Mesenteric fat pad (tissue), 1 donor: ENCODE measurements around the gene ATG10. TPM values are rescaled to one million over a fixed set of nuclear protein-coding genes. Genes with fewer than 3 reads are reported as not detected.
"Not testable (repeated sequence)": the region's sequence is repeated elsewhere in the genome, so short reads cannot be mapped to it uniquely, and the experiment has no call there.

Experiments used
- DNase-seq: peaks from one replicate; pipeline ENCODE4 v3.0.0-alpha.2; 2020; ENCODE audit warnings: low spot score
- total RNA-seq: library from RNA; stranded (reverse); fragmentation: NEBNext Ultra II Directional; extraction: Animal tissue kit (Norgen Biotek cat#: 25700); gene quantifications from one replicate; pipeline ENCODE4 v1.2.1, GENCODE V29; 2021
- donor health status: DM: yes; HTN: yes; CAD: no.

ATG10 gene
- total RNA-seq, 1 donor from 2014 or later: 4.9 TPM

DNA sequence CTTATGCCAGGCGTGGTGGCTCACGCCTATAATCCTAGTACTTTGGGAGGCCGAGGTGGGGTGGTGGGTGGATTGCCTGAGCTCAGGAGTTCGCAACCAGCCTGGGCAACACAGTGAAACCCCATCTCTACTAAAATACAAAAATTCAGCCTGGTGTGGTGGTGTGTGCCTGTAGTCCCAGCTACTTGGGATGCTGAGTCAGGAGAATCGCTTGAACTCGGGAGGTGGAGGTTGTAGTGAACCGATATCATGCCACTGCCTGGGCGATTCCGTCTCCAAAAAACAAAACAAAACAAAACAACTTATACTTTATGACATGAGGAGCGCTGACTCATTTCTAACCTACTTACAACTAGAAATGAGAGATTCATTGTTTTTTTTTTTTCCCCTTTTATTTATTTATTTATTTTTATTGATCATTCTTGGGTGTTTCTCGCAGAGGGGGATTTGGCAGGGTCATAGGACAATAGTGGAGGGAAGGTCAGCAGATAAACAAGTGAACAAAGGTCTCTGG lies 10.4 kb downstream of the ATG10 start:
- DNase-seq: not testable (repeated sequence)

DNA sequence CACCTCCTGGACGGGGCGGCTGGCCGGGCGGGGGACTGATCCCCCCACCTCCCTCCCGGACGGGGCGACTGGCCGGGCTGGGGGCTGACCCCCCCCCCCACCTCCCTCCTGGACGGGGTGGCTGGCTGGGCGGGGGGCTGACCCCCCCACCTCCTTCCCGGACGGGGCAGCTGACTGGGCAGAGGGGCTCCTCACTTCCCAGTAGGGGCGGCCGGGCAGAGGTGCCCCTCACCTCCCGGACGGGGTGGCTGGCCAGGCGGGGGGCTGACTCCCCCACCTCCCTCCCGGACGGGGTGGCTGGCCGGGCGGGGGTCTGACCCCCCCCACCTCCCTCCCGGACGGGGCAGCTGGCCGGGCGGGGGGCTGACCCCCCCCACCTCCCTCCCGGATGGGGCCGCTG lies 11.3 kb downstream of the ATG10 start:
- not testable (repeated sequence) for DNase-seq

DNA sequence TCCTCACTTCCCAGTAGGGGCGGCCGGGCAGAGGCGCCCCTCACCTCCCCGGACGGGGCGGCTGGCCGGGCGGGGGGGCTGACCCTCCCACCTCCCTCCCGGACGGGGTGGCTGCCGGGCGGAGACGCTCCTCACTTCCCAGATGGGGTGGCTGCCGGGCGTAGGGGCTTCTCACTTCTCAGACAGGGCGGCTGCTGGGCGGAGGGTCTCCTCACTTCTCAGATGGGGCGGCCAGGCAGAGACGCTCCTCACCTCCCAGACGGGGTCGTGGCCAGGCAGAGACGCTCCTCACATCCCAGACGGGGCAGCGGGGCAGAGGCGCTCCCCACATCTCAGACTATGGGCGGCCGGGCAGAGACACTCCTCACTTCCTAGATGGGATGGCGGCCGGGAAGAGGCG lies 11.7 kb downstream of the ATG10 start:
- DNase-seq: not testable (repeated sequence)

DNA sequence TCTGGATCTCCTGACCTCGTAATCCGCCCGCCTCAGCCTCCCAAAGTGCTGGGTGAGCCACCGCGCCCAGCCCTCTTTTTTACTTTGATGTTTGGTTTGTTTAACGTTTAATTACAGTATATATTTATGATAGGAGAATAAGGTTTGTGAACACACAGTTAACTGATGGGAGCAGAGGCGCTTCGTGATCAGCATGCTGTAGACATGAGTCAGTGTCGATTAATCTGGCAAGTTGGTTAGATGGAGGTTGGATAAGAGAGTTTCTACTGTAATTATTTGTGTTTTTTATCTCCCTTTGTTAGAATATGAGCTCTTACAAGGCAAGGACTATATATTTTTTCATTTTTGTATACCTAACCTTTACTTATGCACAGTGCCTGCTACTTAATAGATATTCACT lies 14.3 kb downstream of the ATG10 start:
- no peak for DNase-seq

DNA sequence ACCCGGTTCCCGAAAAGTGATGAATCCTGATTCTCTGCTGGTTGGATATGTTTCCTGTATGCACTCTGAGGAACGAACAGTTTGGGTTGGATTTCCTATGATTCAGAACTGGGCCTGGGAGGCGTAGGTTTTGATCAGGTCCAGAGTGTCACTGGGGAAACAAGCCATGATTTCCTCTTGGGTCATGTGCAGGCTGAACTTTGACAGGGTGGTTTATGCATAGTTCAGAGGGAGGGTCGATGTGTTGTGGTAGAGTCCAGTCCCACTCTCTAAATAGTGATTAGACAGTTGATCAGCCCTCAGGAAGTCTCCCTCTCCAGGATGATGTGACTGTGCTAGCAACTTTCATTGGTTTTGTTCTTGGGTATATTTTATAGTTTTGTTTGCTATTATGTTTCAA lies 17.4 kb downstream of the ATG10 start:
- no peak for DNase-seq

DNA sequence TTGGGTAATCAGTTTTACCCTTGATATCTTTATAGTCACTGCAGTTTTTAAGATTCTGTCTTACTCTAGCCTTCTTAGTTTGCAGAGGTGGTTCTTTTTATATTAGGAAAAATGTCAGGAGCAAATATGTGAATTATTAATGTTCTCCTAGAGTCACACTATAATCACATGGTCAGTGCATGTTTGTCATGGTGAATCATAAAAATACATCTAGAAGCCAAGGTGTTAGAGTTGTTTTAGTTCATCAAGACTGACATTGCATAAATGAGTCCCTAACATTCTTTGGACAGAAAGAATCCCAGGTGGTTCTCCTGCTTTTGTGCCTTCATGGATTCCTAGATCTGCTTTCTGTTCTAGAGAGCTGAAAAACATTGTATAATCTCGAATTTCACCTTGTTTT lies 22.9 kb downstream of the ATG10 start:
- no peak for DNase-seq

DNA sequence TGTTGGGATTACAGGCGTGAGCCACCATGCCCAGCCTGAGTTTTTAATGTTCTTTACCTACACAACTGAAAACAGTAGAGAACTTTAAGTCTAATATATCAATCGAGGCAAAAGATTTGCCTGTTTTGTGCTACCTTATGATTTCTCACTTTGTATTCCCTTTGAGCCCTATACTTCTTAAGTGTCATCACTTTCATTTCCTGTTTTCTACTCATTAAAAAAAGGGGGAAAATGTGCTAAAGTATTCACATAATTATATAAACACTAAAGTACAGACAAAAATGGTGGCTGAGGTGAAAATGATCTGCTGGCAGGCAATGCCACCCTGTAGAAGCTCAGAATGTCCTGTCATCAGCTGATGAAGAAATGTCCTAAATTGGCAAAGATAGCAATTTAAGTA lies 23.6 kb downstream of the ATG10 start:
- no peak for DNase-seq

DNA sequence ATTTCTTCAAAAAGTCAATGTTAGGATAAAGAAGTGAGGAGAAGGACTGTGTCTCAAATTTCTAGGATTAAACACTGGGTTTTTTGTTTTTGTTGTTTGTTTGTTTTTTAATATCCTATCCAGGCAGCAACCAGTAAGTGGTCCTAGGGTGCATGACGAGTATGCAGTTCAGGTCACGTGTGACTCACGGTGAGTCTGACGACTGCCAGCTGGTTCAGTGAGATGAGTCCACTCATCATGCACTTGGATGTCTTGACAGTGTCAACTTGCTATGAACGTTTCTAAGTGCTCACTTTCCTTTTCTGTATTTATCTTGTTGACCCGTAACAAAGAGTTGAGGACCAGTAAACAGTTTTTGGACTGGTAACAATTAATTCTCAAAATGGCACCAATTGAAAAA lies 32.7 kb downstream of the ATG10 start:
- DNase-seq: no peak

DNA sequence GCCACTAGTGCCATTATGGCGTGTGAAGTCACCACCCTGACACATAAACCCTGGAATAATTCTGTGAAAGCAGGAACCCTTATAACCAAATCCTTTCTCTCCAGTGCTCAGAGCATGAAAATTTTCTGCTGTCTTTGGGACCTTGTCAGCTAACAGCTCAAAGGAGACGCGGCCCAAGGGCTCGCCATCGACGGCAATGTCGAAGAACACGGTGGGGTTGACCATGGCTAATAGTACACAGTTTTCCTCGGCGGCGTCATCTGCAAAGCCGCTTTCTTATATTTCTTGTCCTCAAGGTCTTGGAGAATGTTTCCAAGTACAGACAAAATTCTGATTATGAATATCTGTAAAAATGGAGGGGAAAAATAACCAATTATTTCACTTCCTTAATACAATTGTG lies 38.0 kb downstream of the ATG10 start:
- DNase-seq: not testable (repeated sequence)

DNA sequence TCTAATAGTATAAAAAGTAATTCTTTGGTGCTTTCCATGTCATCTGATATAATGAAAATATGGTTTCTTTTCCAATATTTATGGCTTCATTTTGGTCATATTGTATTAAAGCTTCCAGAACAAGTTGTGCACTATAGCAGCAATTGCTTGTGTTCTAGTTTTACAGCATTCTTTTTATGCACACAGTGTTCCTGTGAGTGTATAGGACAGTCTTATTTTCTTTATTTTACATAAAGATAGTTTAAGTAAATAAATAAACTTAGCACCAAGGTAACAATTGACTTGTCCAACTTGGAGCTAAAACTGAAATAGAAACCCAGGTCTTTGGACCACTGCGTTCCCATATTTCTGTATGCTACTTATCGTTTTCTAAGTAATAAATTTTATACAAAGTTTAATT lies 38.9 kb downstream of the ATG10 start:
- DNase-seq: no peak

DNA sequence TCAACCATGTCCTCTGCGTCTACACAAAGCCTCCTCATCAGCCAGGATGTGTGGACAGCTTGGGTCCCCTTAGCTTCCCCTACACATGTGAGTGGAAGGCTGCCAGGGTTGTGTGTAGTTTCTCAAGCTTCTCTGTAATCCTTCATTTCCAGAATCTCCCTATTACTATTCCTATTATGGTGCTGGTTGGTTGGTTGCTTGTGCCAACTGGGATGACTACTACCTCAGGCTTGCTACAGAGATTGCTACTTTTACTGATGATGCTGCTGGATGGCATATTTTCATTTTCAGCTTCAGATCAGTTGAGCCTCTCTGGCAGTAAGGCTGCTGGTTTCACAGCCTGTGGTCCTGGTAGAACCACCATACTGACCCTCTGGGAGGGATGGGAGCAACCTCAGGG lies 39.9 kb downstream of the ATG10 start:
- DNase-seq: no peak

DNA sequence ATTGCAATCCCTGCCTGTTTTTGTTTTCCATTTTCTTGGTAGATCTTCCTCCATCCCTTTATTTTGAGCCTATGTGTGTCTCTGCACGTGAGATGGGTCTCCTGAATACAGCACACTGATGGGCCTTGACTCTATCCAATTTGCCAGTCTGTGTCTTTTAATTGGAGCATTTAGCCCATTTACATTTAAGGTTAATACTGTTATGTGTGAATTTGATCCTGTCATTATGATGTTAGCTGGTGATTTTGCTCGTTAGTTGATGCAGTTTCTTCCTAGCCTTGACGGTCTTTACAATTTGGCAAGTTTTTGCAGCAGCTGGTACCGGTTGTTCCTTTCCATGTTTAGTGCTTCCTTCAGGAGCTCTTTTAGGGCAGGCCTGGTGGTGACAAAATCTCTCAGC lies 42.8 kb downstream of the ATG10 start:
- DNase-seq: not testable (repeated sequence)

DNA sequence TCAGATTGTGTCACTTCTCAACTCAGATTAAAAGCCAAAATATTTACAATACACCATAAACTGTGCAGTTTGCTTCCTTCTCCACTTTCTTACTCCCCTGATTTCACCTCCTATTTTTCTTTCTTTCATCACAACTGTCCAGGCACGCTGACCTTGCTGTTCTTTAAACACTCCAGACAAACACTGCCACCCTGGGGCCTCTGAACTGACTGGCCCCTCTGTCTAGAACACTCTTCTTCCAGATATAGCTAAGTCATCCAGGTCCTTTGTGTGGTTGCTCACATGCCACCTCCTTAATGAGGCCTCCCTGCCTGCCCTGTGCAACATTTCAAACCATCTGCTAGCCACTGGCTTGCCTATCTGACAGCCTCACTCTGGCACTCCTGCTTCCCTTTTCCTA lies 46.6 kb downstream of the ATG10 start:
- DNase-seq: no peak

DNA sequence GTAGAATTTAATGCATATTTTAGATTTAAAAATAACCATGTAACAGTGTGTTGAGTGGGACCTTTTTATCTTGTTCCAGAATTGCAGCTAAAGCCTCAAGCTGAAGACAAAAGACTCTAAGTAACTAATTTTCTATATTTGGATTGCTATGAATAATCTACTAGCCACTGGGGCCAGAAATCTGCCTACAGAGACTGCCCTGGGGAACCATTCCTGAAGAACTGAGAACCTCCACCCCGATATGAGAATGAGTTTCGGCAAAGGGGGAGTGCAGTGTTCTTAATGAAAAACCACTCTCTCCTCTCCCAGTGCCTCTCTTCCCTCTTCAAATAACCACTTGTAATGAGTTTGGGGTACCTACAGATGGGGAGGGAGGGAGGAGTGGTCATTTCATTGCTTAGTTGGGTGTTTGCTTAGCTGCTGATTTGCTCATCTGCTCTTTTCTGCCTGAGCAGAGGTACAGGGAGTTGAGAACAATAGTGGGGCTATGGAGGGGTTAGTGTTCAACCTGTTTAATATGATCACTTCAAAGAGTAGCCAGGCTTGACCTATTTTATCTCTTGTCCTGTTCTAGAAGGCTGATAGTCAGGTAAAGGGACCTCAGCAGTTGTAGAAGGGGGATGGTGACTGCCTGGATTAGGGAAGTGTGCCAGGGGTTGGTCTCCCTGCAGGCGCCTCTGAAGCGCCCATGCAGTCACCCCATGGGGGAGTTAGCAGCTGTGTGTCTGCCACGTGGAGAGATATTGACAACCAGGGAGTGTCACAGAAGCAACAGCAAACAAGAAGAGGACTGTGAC lies 47.7 kb downstream of the ATG10 start:
- no peak for DNase-seq

DNA sequence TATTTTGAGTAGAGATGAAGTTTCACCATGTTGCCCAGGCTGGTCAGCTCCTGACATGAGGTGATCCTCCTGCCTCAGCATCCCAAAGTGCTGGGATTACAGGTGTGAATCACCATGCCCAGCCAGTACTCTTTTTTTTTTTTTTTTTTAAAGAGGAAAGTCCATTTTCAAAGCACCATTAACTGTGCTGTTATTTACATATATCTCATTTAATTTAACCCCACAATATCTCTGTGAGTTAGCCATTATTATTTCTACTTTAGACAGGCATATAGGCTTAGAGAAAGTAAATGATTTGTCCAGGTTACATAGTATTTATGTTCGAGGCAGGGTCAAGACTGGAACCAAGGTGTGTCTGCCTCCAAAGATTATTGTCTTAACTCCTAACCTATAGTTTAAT lies 50.7 kb downstream of the ATG10 start:
- no peak for DNase-seq

DNA sequence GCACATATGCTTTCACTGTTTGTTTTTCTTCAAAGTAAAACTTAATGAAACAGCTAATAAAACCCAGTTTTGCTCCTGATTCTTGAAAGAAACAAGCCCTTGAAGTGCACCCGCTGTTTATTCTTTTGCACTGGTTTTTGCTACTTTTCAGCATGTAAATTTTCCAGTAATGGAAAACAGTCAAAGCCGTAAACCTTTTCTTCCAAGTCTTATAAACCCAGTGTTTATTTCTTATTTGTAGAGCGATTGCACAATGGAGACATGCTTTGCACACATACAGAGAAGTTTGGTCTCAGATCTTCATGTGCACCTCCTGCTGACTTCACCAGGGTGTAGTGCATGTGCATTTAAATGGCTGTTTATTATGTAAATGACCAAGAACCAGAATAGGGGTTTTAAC lies 51.8 kb downstream of the ATG10 start:
- DNase-seq: no peak

DNA sequence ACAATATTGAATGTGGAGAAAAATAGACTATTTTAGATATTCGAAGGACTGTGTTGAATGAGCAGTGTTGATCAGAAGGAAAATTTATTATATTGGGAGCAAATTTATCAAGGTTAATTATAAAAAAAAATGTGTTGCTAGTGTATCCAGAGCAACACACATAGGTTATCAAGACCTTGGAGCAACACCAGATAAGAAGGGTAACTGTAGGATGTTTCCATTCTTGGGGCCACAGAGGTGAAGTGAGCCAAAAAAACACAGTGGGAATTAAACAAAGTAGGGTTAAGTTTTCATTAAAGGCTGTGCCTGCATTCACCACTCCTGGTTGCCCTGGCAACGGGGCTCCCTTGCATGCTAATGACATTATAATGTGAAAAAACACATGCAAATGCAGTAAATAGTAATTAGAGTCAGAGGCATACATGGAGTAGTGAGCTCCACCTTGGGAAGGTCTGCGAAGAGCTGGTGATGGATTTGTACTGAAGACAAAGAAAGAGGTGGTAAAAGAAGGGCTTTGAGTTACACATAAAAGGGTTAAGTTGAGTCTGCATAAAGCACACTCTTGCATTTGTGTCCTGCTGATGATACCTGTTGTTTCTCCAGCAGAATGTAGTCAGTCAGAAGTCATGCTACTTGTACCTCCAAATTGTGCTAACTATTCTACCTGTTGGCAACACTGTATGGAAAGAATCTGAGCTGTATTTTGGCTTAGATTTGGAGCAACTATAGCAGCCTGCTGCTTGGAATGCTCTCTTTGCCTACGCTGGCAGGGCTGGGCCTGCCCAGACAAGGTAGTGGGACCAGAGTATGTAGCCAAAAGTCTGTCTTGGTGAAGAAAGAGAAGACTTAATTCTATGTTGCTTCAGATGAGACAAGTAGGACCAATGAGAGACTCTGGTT lies 59.6 kb downstream of the ATG10 start:
- DNase-seq: no peak

DNA sequence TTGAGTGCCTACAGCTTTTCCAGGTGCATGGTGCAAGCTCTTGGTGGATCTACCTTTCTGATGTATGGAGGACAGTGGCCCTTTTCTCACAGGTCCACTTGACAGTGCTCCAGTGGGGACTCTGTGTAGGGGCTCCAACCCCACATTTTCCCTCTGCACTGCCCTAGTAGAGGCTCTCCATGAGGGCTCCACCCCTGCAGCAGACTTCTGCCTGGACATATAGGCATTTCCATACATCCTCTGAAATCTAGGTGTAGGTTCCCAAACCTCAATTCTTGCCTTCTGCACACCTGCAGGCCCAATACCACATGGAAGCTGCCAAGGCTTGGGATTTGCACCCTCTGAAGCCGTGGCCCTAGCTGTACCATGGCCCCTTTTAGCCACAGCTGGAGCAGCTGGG lies 71.1 kb downstream of the ATG10 start:
- DNase-seq: not testable (repeated sequence)

DNA sequence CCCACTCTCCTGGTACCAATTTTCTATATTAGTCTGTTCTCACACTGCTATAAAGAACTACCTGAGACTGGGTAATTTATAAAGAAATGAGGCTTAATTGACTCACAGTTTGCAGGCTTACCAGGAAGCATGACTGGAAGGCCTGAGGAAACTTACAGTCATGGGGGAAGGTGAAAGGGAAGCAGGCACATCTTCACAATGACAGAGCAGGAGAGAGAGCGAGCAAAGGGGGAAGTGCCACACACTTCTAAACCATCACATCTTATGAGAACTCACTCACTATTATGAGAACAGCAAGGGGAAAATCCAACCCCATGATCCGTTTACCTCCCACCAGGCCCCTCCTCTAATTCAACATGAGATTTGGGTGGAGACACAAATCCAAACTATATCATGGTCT lies 72.2 kb downstream of the ATG10 start:
- DNase-seq: no peak

DNA sequence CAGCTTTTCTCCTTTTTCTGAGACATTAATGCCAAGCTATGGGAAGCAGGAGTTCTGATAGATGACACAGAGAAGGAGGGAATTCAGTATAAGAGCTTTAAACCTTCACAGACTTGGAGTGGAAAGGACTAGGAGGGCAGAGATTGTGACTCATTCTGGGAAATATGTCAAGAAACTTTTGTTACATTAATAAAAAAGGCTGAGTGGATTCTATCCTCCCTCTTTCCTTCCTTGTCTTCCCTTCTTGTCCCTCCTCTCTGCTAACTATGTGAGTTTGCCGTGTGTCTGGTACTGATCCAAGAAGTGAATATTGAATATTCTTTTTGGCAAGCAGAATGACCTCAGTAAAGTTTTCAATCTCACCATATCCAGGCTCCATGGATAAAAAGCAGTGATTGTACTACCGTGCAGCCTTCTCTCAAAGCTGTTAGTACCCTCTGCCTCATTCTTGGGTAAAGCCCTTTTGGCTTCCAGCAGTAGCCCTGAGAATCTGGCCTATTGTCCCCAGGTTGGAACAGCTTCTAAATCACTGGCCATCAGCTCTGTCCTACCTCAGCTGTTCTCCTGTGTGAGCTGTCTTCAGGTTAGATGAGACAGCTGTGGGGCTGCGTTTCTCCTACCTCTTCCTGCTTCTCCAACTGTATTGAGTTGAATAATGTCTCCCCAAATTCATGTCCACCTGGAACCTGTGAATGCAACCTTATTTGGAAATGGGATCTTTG lies 73.9 kb downstream of the ATG10 start:
- no peak for DNase-seq

DNA sequence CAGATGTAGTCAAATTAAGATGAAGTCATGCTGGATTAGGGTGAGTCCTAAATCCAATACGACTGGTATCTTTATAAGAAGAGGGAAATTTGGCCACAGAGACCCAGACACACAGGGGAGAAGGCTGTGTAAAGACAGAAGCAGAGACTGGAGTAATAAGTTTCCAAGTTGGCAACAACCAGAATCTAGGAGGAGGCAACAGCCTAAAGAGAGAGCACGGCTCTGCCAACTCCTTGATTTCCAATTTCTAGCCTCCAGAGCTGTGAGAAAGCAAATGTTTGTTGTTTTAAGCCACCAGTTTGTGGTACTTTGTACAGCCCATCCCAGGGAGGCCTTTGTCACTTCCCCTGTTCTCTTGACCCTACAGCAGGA lies 74.4 kb downstream of the ATG10 start:
- no peak for DNase-seq

DNA sequence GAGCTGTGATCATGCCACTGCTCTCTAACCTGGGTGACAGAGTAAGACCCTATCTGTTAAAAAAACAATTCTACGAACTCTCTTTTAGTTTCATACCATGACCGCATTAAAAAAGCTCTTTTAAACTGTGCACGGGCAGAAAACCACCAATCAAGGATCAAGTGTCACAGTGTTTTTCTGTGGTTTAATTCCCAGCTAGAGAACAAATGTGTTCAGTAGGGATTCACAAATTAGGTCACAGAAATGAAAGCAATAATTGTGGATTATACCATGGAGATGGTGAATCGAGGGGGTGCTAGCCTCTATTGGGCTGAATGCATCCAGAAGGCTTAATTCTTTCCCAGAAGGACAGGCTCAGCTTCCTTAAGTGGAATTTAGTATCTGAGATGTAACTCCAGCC lies 79.1 kb downstream of the ATG10 start:
- no peak for DNase-seq
